Measurements from ENCODE around the gene KIF18B. TPM values are rescaled to one million over a fixed set of nuclear protein-coding genes. Genes with fewer than 3 reads are reported as not detected.

The KIF18B gene
- total RNA-seq, 1 experiment from 2014 or later, result 82.2 TPM

GRCh38 chr17:44995436-44996001, 47.9 kb upstream of the KIF18B start:
- Mint-ChIP-seq H3K4me1 (peaks cover 5% of the 10 kb centered on the region), H3K4me3 (no peak overlapping the region), H3K27me3 (ENCODE audit: low read depth) (peaks cover 4% of the 10 kb centered on the region), H3K27ac (no peak overlapping the region), H3K36me3 (peaks cover 11% of the 10 kb centered on the region), H3K9me3 (peaks cover 16% of the 10 kb centered on the region)
- ATAC-seq, result no peak
- DNase-seq (ENCODE audit: low spot score), result no peak
- TF ChIP-seq SOX15 (CRISPR knock-in tag; IDR thresholded peaks at IDR 0.05) (no peak), CREM (CRISPR knock-in tag; IDR thresholded peaks at IDR 0.05) (no peak), TCF7 (CRISPR knock-in tag; IDR thresholded peaks at IDR 0.05; ENCODE audit: low read depth) (no peak), MYBL2 (CRISPR knock-in tag; IDR thresholded peaks at IDR 0.05) (no peak), ATF1 (CRISPR knock-in tag; IDR thresholded peaks at IDR 0.05) (no peak), E2F4 (CRISPR knock-in tag; IDR thresholded peaks at IDR 0.05; ENCODE audit: borderline replicate concordance, low read depth) (no peak), USF2 (CRISPR knock-in tag; IDR thresholded peaks at IDR 0.05) (no peak)
- CTCF ChIA-PET, result interaction anchor here (1.2 to 2.0 kb wide), 4 partner anchors 8 to 140 kb away, joined by 6 to 16 read pairs (median 6); partner anchors contain the start of genes ACBD4 and C1QL1
- POLR2A ChIA-PET, result no interaction called here

- Mint-ChIP-seq H3K4me1 (peaks cover 26% of the 10 kb centered on the region), H3K9me3 (no peaks in the 10 kb centered on the region), H3K36me3 (no peaks in the 10 kb centered on the region), H3K27me3 (ENCODE audit: low read depth) (peaks cover 4% of the 10 kb centered on the region), H3K27ac (no peak overlapping the region), H3K4me3 (no peak overlapping the region)
- no peak for DNase-seq (ENCODE audit: low spot score)
- no peak for ATAC-seq
- ChIA-PET POLR2A (no interaction called here), CTCF (interaction anchor here (0.7 to 3.6 kb wide), 9 partner anchors 21 to 143 kb away, joined by 4 to 24 read pairs (median 4); partner anchors contain the start of genes ACBD4 and C1QL1)
- no peak for TF ChIP-seq E2F1 (CRISPR knock-in tag; IDR thresholded peaks at IDR 0.05)
- TF ChIP-seq ERG (CRISPR knock-in tag; IDR thresholded peaks at IDR 0.05), result no peak
- TF ChIP-seq ZNF532 (CRISPR knock-in tag; IDR thresholded peaks at IDR 0.05; ENCODE audit: borderline replicate concordance), result no peak
- TF ChIP-seq RELA (CRISPR knock-in tag; IDR thresholded peaks at IDR 0.05; ENCODE audit: borderline replicate concordance), result no peak
- no peak for TF ChIP-seq CDX4 (CRISPR knock-in tag; IDR thresholded peaks at IDR 0.05; ENCODE audit: borderline replicate concordance)
- no peak for TF ChIP-seq ELF4 (CRISPR knock-in tag; IDR thresholded peaks at IDR 0.05; ENCODE audit: low read depth)
- TF ChIP-seq ATF3 (CRISPR knock-in tag; conservative IDR thresholded peaks at IDR 0.05), result no peak
- no peak for TF ChIP-seq ZNF512 (CRISPR knock-in tag; IDR thresholded peaks at IDR 0.05; ENCODE audit: borderline replicate concordance)
- no peak for TF ChIP-seq IRF2 (CRISPR knock-in tag; IDR thresholded peaks at IDR 0.05; ENCODE audit: borderline replicate concordance, low read depth)
- TF ChIP-seq ZNF416 (CRISPR knock-in tag; IDR thresholded peaks at IDR 0.05), result no peak
- TF ChIP-seq ZNF263 (CRISPR knock-in tag; IDR thresholded peaks at IDR 0.05; ENCODE audit: low read depth), result no peak
- TF ChIP-seq SMAD3 (CRISPR knock-in tag; IDR thresholded peaks at IDR 0.05; ENCODE audit: borderline replicate concordance), result no peak
- no peak for TF ChIP-seq NR1H2 (CRISPR knock-in tag; IDR thresholded peaks at IDR 0.05)
- TF ChIP-seq TEAD4 (CRISPR knock-in tag; IDR thresholded peaks at IDR 0.05), result no peak
- no peak for TF ChIP-seq ZNF317 (CRISPR knock-in tag; IDR thresholded peaks at IDR 0.05; ENCODE audit: borderline replicate concordance, low read depth)
These were observed 44.8 kb upstream of the KIF18B start for GRCh38 chr17:44992242-44992939.
